Measurements from ENCODE around the gene COG3.

GRCh38 chr13:45540864-45541263 is 76.1 kb downstream of the COG3 start:
- TF ChIP-seq CTCF (IDR thresholded peaks at IDR 0.05) = no peak
- TF ChIP-seq POLR2A (IDR thresholded peaks at IDR 0.05) = no peak

Measured in lower leg skin (tissue), 3 donors.